ENCODE results near the gene CAMTA1.

- TF ChIP-seq CTCF (IDR thresholded peaks at IDR 0.05; ENCODE audit: low read length) = no peak
- TF ChIP-seq EZH2 (optimal IDR thresholded peaks at IDR 0.05; ENCODE audit: low read depth, low read length) = no peak
Measured at GRCh38 chr1:7104339-7104738, 319.1 kb downstream of the CAMTA1 start.
